Measurements from ENCODE around the gene EVA1C.

- TF ChIP-seq POLR2AphosphoS5 (IDR thresholded peaks at IDR 0.05; ENCODE audit: borderline replicate concordance, low read depth, low read length) = no peak
- no peak for TF ChIP-seq EZH2 (IDR thresholded peaks at IDR 0.05)
Observed at GRCh38 chr21:32549886-32550285, 137.4 kb downstream of the EVA1C start.

Measured in SK-N-MC (cell line).